Astrocyte of the spinal cord (primary cell): ENCODE data around the gene GH1.

Source experiments
- DNase-seq: peaks from one replicate; pipeline ENCODE4 v3.0.0; 2011; ENCODE audit warnings: low read depth, low spot score
- H3K4me3 ChIP-seq: 2 replicates; pipeline ENCODE4 v1.5.1; 2011; ENCODE audit warnings: low read depth, mild to moderate bottlenecking, low read length, moderate library complexity
- in situ Hi-C: cut with HindIII; loops from 2 replicates; pipeline ENCODE4 v1.10.0; 2017; ENCODE audit warnings: low sequenced_read_pairs
- TF ChIP-seq, protein P1 (sequence below): IDR thresholded peaks from 2 replicates; pipeline ENCODE4 v1.5.1; 2012; ENCODE audit warnings: low read depth, mild to moderate bottlenecking, low read length, inconsistent platforms

The GH1 gene

DNA sequence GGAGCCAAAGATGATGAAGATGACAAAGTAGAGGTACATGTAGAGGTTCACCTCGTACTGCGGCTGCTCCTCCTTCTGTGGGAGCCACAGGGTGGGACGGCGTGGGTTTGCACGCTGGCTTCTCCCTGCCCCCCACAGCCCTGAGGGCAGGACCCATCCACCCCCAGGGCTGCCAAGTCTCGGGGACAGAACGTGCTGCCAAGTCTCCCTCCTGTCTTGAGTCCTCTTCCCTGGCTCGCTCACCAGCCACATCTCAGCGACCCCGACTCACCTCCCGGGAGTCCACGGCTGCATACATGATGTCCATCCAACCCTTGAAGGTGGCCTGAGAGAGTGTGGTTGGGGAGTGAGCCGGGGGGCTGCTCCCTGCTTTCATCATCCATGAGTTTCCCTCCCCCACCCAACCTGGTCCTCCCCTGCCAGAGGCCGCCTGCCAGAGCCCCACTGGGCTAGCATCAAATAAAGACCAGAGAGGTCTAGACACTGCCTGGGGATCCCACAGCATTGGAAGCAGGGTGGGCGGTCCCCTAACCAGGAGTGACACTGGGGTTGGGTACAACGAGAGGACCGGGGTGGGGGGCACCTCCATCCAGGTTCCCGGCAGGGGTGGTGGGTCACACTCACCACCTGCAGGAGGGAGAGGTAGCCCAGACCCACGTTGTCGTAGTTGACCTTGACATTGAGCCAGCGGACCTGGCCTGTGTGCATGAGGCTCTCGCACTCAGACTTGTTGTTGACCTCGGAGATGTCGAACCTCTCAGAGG, 26.3 kb upstream of the GH1 start:
- no peak for DNase-seq
- H3K4me3 ChIP-seq = no peak overlapping the region
- in situ Hi-C loops = no loop called here
- TF ChIP-seq, protein P1, sequence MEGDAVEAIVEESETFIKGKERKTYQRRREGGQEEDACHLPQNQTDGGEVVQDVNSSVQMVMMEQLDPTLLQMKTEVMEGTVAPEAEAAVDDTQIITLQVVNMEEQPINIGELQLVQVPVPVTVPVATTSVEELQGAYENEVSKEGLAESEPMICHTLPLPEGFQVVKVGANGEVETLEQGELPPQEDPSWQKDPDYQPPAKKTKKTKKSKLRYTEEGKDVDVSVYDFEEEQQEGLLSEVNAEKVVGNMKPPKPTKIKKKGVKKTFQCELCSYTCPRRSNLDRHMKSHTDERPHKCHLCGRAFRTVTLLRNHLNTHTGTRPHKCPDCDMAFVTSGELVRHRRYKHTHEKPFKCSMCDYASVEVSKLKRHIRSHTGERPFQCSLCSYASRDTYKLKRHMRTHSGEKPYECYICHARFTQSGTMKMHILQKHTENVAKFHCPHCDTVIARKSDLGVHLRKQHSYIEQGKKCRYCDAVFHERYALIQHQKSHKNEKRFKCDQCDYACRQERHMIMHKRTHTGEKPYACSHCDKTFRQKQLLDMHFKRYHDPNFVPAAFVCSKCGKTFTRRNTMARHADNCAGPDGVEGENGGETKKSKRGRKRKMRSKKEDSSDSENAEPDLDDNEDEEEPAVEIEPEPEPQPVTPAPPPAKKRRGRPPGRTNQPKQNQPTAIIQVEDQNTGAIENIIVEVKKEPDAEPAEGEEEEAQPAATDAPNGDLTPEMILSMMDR = no peak

DNA sequence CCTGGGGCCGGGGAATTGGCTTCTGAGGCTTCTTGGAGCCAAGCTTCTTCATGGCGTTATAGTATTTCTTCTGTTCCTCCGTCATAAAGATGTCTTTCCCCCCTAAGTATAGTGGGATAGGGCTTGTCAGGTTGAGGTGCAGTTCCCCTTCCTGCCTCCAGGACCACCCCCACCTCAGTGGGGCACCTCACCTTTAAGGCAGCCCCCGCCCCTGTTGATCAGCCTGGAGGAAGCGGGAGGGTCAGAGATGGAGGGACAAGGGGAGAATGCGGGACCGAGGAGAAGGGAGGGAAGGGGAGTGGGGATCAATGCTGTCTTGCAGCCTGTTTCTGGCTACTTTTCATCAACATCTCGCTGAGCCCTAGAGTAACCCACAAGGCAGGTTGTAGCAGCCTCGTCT, 25.1 kb upstream of the GH1 start:
- in situ Hi-C loops = no loop called here
- TF ChIP-seq, protein P1 = peak; percentile 19
- no peak overlapping the region for H3K4me3 ChIP-seq
- no peak for DNase-seq

DNA sequence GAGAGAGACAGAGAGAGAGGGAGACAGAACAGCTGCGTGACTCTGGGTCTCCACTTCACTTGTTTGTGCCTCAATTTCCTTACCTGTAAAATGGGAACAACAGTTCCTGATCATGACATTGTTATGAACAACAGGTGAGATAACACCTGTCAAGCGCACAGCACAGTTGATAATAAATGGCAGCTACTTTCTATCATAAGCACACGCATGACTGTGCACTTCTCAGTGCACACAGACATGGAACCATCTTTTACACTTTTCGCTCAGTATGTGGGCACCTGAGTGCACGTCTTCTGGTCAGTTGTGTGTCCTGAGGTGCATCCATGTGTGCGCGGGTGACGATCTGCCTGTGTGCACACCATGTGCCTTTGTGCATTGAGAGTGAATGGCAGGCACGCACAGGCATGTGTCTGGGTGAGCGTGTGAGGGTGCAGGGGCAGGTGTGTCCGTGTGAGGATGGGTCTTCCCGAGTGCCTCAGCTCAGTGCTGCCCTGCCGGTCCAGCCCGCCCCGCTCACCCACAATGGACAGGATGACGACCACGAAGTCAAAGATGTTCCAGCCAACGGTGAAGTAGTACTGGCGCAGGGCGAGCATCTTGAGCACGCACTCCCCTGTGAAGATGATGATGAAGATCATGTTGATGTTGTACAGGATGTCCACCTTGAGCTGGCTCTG, 23.8 kb upstream of the GH1 start:
- no peak overlapping the region for H3K4me3 ChIP-seq
- TF ChIP-seq, protein P1 = no peak
- in situ Hi-C loops = no loop called here
- DNase-seq = no peak

DNA sequence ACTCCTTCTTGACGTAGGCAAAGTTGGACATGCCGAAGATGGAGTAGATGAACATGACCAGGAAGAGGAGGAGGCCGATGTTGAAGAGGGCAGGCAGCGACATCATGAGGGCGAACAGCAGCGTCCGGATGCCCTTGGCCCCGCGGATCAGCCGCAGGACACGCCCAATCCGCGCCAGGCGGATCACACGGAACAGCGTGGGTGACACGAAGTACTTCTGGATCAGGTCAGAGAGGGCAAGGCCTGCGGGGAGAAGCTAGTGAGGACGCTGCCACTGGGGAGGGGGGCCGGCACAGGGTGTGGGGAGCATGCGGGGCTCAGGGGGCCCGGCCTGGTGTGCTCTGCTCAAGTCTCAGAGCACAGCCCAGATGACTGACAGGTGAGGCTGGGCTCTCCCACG, 23.1 kb upstream of the GH1 start:
- in situ Hi-C loops = no loop called here
- no peak overlapping the region for H3K4me3 ChIP-seq
- DNase-seq = no peak
- TF ChIP-seq, protein P1 = no peak

DNA sequence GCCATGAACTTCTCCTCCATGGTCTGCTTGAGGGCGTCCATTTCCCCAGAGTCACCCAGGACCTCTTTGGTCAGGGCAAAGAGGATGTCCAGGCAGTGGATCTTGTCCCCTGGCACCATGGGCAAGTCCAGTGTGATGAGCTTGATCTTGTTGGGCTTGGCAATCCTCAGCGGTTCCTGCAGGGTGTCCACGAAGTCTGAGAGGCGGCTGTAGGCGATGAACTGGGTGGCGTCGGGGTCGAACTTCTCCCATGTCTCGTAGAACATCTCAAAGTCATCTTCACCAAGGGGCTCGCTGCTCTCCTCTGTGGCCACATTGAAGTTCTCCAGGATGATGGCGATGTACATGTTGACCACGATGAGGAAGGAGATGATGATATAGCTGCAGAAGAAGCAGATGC, 22.5 kb upstream of the GH1 start:
- in situ Hi-C loops = no loop called here
- DNase-seq = no peak
- TF ChIP-seq, protein P1 = no peak
- H3K4me3 ChIP-seq = no peak overlapping the region

DNA sequence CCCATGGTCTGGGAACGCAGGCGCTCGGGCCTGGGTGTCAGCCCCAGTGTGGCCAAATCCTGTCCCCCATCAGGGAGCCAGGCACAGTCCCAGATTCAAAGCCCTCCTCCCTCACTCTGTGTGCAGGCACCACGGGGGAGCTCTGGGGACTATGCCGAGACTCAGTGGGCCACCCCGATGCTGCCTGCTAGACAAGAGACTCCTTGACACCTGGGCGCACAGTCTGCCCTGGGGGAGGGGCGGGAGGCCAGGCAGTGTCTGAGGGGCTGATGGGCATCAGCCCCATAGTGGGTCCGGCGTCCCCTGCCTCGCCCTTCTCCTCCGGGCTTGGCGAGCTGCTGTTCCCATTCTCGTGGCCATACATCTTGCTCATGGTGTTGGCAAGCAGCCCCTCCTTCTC, 21.9 kb upstream of the GH1 start:
- no peak for DNase-seq
- TF ChIP-seq, protein P1 = no peak
- no peak overlapping the region for H3K4me3 ChIP-seq
- in situ Hi-C loops = no loop called here
